ENCODE measurements around the gene TBC1D22A. TPM values are rescaled to one million over a fixed set of nuclear protein-coding genes. Genes with fewer than 3 reads are reported as not detected.
A peak's percentile ranks its signal among the peaks of the same experiment; 100 is the strongest.

The TBC1D22A gene
- total RNA-seq, 1 experiment from 2014 or later, result 14.3 TPM

DNA sequence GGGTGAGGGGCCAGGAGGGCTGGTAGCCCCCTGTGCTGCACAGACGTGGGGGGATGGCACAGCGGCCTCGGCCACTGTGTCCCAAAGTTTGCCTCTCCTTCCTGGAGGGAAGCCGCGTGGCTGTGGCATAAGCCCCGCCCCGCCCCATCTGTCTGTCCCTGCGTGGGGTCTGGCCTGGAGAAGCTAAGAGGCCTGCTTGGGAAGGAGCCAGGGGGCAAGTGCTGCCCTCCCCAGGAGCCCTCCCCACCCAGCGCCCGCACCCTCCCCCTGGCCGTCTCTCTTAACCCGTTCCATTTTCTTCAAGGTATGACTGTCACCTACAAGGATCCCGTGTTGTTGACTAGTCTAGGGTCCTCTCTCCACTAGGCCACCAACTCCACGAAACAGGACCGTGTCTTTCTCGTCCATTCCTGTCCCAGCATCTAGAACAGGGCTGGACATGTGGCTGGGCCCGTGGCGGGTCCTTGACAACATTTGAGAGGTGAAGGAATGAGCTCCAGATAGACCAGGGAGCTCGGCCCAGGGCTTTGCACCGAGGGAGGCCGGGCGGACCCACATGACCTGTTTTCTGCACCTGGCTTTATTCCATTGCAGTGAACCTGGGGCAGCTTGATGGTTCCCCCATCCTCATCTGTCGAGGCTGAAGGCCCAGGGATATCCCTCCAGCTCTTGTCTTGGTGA lies 428.0 kb downstream of the TBC1D22A start:
- Histone ChIP-seq H2AFZ (ENCODE audit: low read length) (no peak overlapping the region), H3F3A (ENCODE audit: low read length, unreplicated experiment) (no peaks in the 10 kb centered on the region), H3K9me2 (replicated peaks; ENCODE audit: low read length) (no peaks in the 10 kb centered on the region), H3K9ac (ENCODE audit: low read length) (no peak overlapping the region), H3K27me3 (ENCODE audit: low read length) (no peaks in the 10 kb centered on the region), H3K4me3 (ENCODE audit: low read length) (no peak overlapping the region), H3K36me3 (ENCODE audit: low read depth, low read length) (no peaks in the 10 kb centered on the region), H3K79me2 (ENCODE audit: low read length) (no peaks in the 10 kb centered on the region), H3K4me1 (ENCODE audit: insufficient read depth, low read length) (no peaks in the 10 kb centered on the region), H4K20me1 (ENCODE audit: low read length) (no peaks in the 10 kb centered on the region), H3K27ac (ENCODE audit: low read length) (no peak overlapping the region), H3K9me3 (ENCODE audit: low read length) (no peaks in the 10 kb centered on the region), H3K4me2 (ENCODE audit: low read length) (no peak overlapping the region)
- intact Hi-C loops (cut with micrococcal nuclease), result no loop called here
- ATAC-seq (no peak), DNase-seq (no peak)
- ChIA-PET CTCF (no interaction called here), POLR2A (ENCODE audit: unreplicated experiment) (no interaction called here)
- no TSS peak for BruUV-seq (replicated peaks)
- TF ChIP-seq EZH2 (IDR thresholded peaks at IDR 0.05; ENCODE audit: low read length, unreplicated experiment) (no peak), CTCF (conservative IDR thresholded peaks at IDR 0.05; ENCODE audit: low read depth, low read length) (no peak), EZH2phosphoT487 (IDR thresholded peaks at IDR 0.05; ENCODE audit: borderline replicate concordance, low read length) (no peak)

- Histone ChIP-seq H3K4me1 (ENCODE audit: insufficient read depth, low read length) (no peaks in the 10 kb centered on the region), H4K20me1 (ENCODE audit: low read length) (no peaks in the 10 kb centered on the region), H3K4me2 (ENCODE audit: low read length) (no peak overlapping the region), H3K79me2 (ENCODE audit: low read length) (no peaks in the 10 kb centered on the region), H2AFZ (ENCODE audit: low read length) (no peak overlapping the region), H3K9me2 (replicated peaks; ENCODE audit: low read length) (no peaks in the 10 kb centered on the region), H3K9me3 (ENCODE audit: low read length) (no peaks in the 10 kb centered on the region), H3K9ac (ENCODE audit: low read length) (no peak overlapping the region), H3F3A (ENCODE audit: low read length, unreplicated experiment) (no peaks in the 10 kb centered on the region), H3K27me3 (ENCODE audit: low read length) (no peaks in the 10 kb centered on the region), H3K36me3 (ENCODE audit: low read depth, low read length) (no peaks in the 10 kb centered on the region), H3K27ac (ENCODE audit: low read length) (no peak overlapping the region), H3K4me3 (ENCODE audit: low read length) (no peak overlapping the region)
- CTCF ChIA-PET, result no interaction called here
- intact Hi-C loops (cut with micrococcal nuclease), result no loop called here
- TF ChIP-seq EZH2phosphoT487 (IDR thresholded peaks at IDR 0.05; ENCODE audit: borderline replicate concordance, low read length) (no peak), CTCF (conservative IDR thresholded peaks at IDR 0.05; ENCODE audit: low read depth, low read length) (0 out of 2 replicates have a peak, but pooled peaks have one; percentile 12)
- ATAC-seq (no peak), DNase-seq (no peak)
- BruUV-seq (replicated peaks), result no TSS peak
- POLR2A ChIA-PET (ENCODE audit: unreplicated experiment), result no interaction called here
These were observed 428.7 kb downstream of the TBC1D22A start for GRCh38 chr22:47190957-47191670.

Measured in PC-3 (cell line).